GM12878 (cell line): Measurements from ENCODE around the gene UROC1. TPM values are rescaled to one million over a fixed set of nuclear protein-coding genes. Genes with fewer than 3 reads are reported as not detected.

Experiments
- ATAC-seq: fragments of 200-7000 bp; cut with Tn5 transposase; 3 replicates; pipeline ENCODE4 v1.9.1; 2020; ENCODE audit warnings: mild to moderate bottlenecking, moderate library complexity
- BruUV-seq: library from RNA; stranded (reverse); fragments of 400-500 nt; replicated peaks from 2 replicates; lab custom pipeline; 2021; lab: Mats Ljungman, UMichigan
- CTCF ChIA-PET: fragments of 300-600 bp; sonication (Branson Sonifier 250); formaldehyde crosslinking; extraction: SDS; loops from one replicate; lab custom pipeline; 2021; ENCODE audit warnings: inconsistent platforms; lab: Yijun Ruan, JAX
- POLR2A ChIA-PET: fragments of 350-600 bp; formaldehyde crosslinking; extraction: SDS; loops from one replicate; lab custom pipeline; 2021; ENCODE audit warnings: inconsistent platforms; lab: Charles Lee
- RAD21 ChIA-PET: fragments of 300-600 bp; sonication (Branson Sonifier 250); formaldehyde crosslinking; loops from one replicate; lab custom pipeline; 2023; ENCODE audit warnings: antibody characterized with exemption; ENCODE audit not compliant: unreplicated experiment; lab: Charles Lee
- SMC1A ChIA-PET: fragments of 300-600 bp; sonication (Branson Sonifier 250); formaldehyde crosslinking; loops from one replicate; lab custom pipeline; 2023; ENCODE audit not compliant: unreplicated experiment, uncharacterized antibody; lab: Charles Lee
- DNase-seq: peaks from one replicate; pipeline ENCODE4 v3.0.0-alpha.2; 2011; ENCODE audit warnings: low read depth, low spot score
- FAIRE-seq: peaks from 3 replicates; lab custom pipeline; 2011; peaks lifted over from hg19 to GRCh38; lab: Jason Lieb, UNC
- H2AFZ ChIP-seq: 2 replicates; pipeline ENCODE4 v1.6.0; 2011; ENCODE audit warnings: low read depth, low read length, control low read depth; ENCODE audit not compliant: control insufficient read depth
- H3K27ac ChIP-seq: 2 replicates; pipeline ENCODE4 v1.5.1; 2011; ENCODE audit warnings: control low read depth; ENCODE audit not compliant: control insufficient read depth, insufficient read depth
- H3K27me3 ChIP-seq, 2 experiments: replicated peaks in 1 of 2; 2 replicates each; pipeline versions ENCODE4 v1.6.0 to v1.6.1; 2011; ENCODE audit warnings: low read length in 1 of 2; ENCODE audit not compliant: control insufficient read depth in 2 of 2, insufficient read depth in 2 of 2
- H3K36me3 ChIP-seq, 2 experiments: 2 replicates each; pipeline ENCODE4 v1.5.1; 2011; ENCODE audit warnings: low read length in 1 of 2; ENCODE audit not compliant: control insufficient read depth in 2 of 2, insufficient read depth in 2 of 2
- H3K4me1 ChIP-seq: 2 replicates; pipeline ENCODE4 v1.6.1; 2011; ENCODE audit warnings: mild to moderate bottlenecking, low read length, moderate library complexity, mixed read lengths; ENCODE audit not compliant: control insufficient read depth, insufficient read depth
- H3K4me2 ChIP-seq: 2 replicates; pipeline ENCODE4 v1.6.0; 2011; ENCODE audit warnings: control low read depth; ENCODE audit not compliant: control insufficient read depth, insufficient read depth
- H3K4me3 ChIP-seq: fragments of 200-600 bp; sonication (generic); 2 replicates; pipeline ENCODE4 v1.5.1; 2016
- H3K79me2 ChIP-seq: 2 replicates; pipeline ENCODE4 v1.6.0; 2011; ENCODE audit warnings: low read length; ENCODE audit not compliant: control insufficient read depth, insufficient read depth
- H3K9ac ChIP-seq: 2 replicates; pipeline ENCODE4 v1.8.0; 2011; ENCODE audit warnings: low read length, control low read depth, mixed read lengths; ENCODE audit not compliant: control insufficient read depth, insufficient read depth
- H3K9me3 ChIP-seq: replicated peaks from 3 replicates; pipeline ENCODE4 v1.5.1; 2011; ENCODE audit warnings: mild to moderate bottlenecking, low read length; ENCODE audit not compliant: control insufficient read depth, insufficient read depth
- H4K20me1 ChIP-seq: 2 replicates; pipeline ENCODE4 v1.6.0; 2011; ENCODE audit not compliant: control insufficient read depth, insufficient read depth
- ASH2L ChIP-seq: fragments of 300-600, 200-600 bp; sonication (generic); IDR thresholded peaks from 2 replicates; pipeline ENCODE4 v1.6.1; 2017; ENCODE audit warnings: low read depth, mild to moderate bottlenecking, borderline replicate concordance
- ATF2 ChIP-seq: IDR thresholded peaks from 2 replicates; pipeline ENCODE4 v1.6.1; 2012; ENCODE audit warnings: low read length, inconsistent platforms
- CBFB ChIP-seq: IDR thresholded peaks from 2 replicates; pipeline ENCODE4 v1.6.1; 2016; ENCODE audit warnings: antibody characterized with exemption, low read depth
- CEBPZ ChIP-seq: fragments of 150-350 bp; IDR thresholded peaks from 2 replicates; pipeline ENCODE4 v1.6.1; 2016; ENCODE audit warnings: low read depth, low read length
- CTCF ChIP-seq, 3 experiments: IDR thresholded peaks in 2 of 3; conservative IDR thresholded peaks in 1 of 3; 2 replicates each; pipeline ENCODE4 v1.5.1; 2011; ENCODE audit warnings: low read depth in 3 of 3, low read length in 3 of 3, mild to moderate bottlenecking in 3 of 3, control low read depth in 2 of 3, moderate library complexity in 2 of 3, inconsistent platforms in 1 of 3, mixed read lengths in 1 of 3; ENCODE audit not compliant: control insufficient read depth in 2 of 3, insufficient read depth in 1 of 3; ENCODE audit errors: extremely low read depth in 1 of 3
- E4F1 ChIP-seq: fragments of 450-650 bp; IDR thresholded peaks from 2 replicates; pipeline ENCODE4 v1.6.1; 2018; ENCODE audit warnings: borderline replicate concordance, mild to moderate bottlenecking; ENCODE audit not compliant: partially characterized antibody
- ELK1 ChIP-seq: IDR thresholded peaks from 2 replicates; pipeline ENCODE4 v1.6.1; 2012; ENCODE audit warnings: low read depth, low read length, improper control_type of control experiment
- FOXK2 ChIP-seq: fragments of 450-650 bp; IDR thresholded peaks from 2 replicates; pipeline ENCODE4 v1.6.1; 2017; ENCODE audit warnings: mild to moderate bottlenecking, moderate library complexity
- HDGF ChIP-seq: fragments of 450-650 bp; IDR thresholded peaks from 2 replicates; pipeline ENCODE4 v1.6.1; 2016; ENCODE audit warnings: antibody characterized with exemption
- NRF1 ChIP-seq: conservative IDR thresholded peaks from 2 replicates; pipeline ENCODE4 v1.6.1; 2011; ENCODE audit warnings: mild to moderate bottlenecking, low read depth, low read length, improper control_type of control experiment
- RELA ChIP-seq: fragments of 450-650 bp; IDR thresholded peaks from 2 replicates; pipeline ENCODE4 v1.8.0; 2014; ENCODE audit warnings: borderline replicate concordance; ENCODE audit not compliant: partially characterized antibody
- SP1 ChIP-seq: IDR thresholded peaks from one replicate; pipeline ENCODE4 v1.6.1; 2011; ENCODE audit warnings: low read depth, low read length
- TCF12 ChIP-seq: IDR thresholded peaks from 2 replicates; pipeline ENCODE4 v1.6.1; 2011; ENCODE audit warnings: low read depth, mild to moderate bottlenecking, low read length
- ZNF622 ChIP-seq: fragments of 450-650 bp; IDR thresholded peaks from 2 replicates; pipeline ENCODE4 v1.6.1; 2017; ENCODE audit warnings: mild to moderate bottlenecking, inconsistent platforms
- WGBS: methylation state at CpG from one replicate; pipeline ENCODE4 v1.1.6; 2016; ENCODE audit warnings: low lambda C conversion rate; ENCODE audit not compliant: insufficient replicate concordance, insufficient coverage; ENCODE audit errors: missing lambda C conversion rate; 5-methylcytosine and 5-hydroxymethylcytosine counted together
- in situ Hi-C: fragments of 300-500 bp; cut with MboI; formaldehyde crosslinking; loops from 9 replicates; pipeline ENCODE4 v1.14.3; 2018; ENCODE audit warnings: mixed read lengths
- intact Hi-C: fragments of 100-400 bp; cut with micrococcal nuclease; formaldehyde crosslinking; loops from one replicate; pipeline ENCODE4 v1.14.2; 2022; ENCODE audit not compliant: unreplicated experiment
- polyA plus RNA-seq, 11 experiments: library from polyadenylated mRNA; depleted of rRNA in 4 of 11; unstranded in 6 of 11; stranded (reverse) in 5 of 11; fragments of >200 nt; fragmentation: Nextera tagmentation in 4 of 11; fragmentation: Illumina TruSeq in 1 of 11; extraction: Ambion mirVana in 4 of 11; extraction: Trizol in 1 of 11; gene quantifications; 1 replicate in 1 of 11; 2 replicates in 10 of 11; pipeline versions ENCODE4 v1.2.1 to v1.2.3, GENCODE V29; 2011 to 2016; ENCODE audit warnings: inconsistent platforms in 2 of 11, missing spikeins in 2 of 11, low read depth in 1 of 11
- total RNA-seq, 4 experiments: library from RNA; depleted of rRNA in 3 of 4; stranded (reverse); fragments of >200 nt in 3 of 4; fragmentation: Illumina TruSeq in 1 of 4; extraction: Trizol in 1 of 4; gene quantifications; 2 replicates each; pipeline versions ENCODE4 v1.2.1 to v1.2.3, GENCODE V29; 2013 to 2021

The UROC1 gene
- total and polyA plus RNA-seq, 10 of the 15 experiments (the other 5 are each of a cell fraction or from before 2014, with no cell fraction given): 0.04 TPM; not detected in 9

GRCh38 chr3:126441256-126441880 lies 76.2 kb downstream of the UROC1 start:
- intact Hi-C loops (no loop called here), in situ Hi-C loops (no loop called here)
- H3K9me3 ChIP-seq: no peaks in the 10 kb centered on the region
- peaks cover 0 to 3% of the 10 kb centered on the region in 2 experiments; a peak in 3 of 4 replicates for H3K36me3 ChIP-seq
- 85% methylated on average over 16 of the region's 20 CpGs for WGBS
- H3K4me3 ChIP-seq: no peak overlapping the region
- no peak overlapping the region for H2AFZ ChIP-seq
- H3K9ac ChIP-seq: no peak overlapping the region
- no peaks in the 10 kb centered on the region for H3K79me2 ChIP-seq
- CTCF ChIA-PET: no interaction called here
- H3K4me2 ChIP-seq: no peak overlapping the region
- H3K27ac ChIP-seq: no peak overlapping the region
- DNase-seq: no peak
- no TSS peak for BruUV-seq
- SMC1A ChIA-PET: interaction anchor here (0.7 kb wide), 1 partner anchor 14 kb away, joined by 3 read pairs; no protein-coding TSS in a partner anchor
- H3K27me3 ChIP-seq: no peaks in the 10 kb centered on the region
- H4K20me1 ChIP-seq: no peaks in the 10 kb centered on the region
- POLR2A ChIA-PET: no interaction called here
- no peaks in the 10 kb centered on the region for H3K4me1 ChIP-seq
- RAD21 ChIA-PET: no interaction called here
- ATAC-seq: no peak
- FAIRE-seq: no peak
- TF ChIP-seq CEBPZ: no peak
- TF ChIP-seq E4F1: no peak
- no peak for TF ChIP-seq HDGF
- no peak for TF ChIP-seq RELA
- no peak for TF ChIP-seq ASH2L
- TF ChIP-seq TCF12: no peak
- TF ChIP-seq FOXK2: no peak
- TF ChIP-seq NRF1: no peak
- TF ChIP-seq ATF2: no peak
- TF ChIP-seq ZNF622: no peak
- TF ChIP-seq CTCF (IDR thresholded peaks at IDR 0.05 in 2 of 3, conservative IDR thresholded peaks at IDR 0.05 in 1 of 3; ENCODE audit: control insufficient read depth in 2 of 3, extremely low read depth in 1 of 3, insufficient read depth in 1 of 3, low read depth in 3 of 3, low read length in 3 of 3): no peak
- TF ChIP-seq ELK1: no peak
- no peak for TF ChIP-seq SP1
- no peak for TF ChIP-seq CBFB
